GM06990 (cell line): ENCODE results near the gene CHD3.
A peak's percentile ranks its signal among the peaks of the same experiment; 100 is the strongest.

ENCODE experiments used
- DNase-seq: peaks from one replicate; pipeline ENCODE4 v3.0.0-alpha.2; 2011; ENCODE audit not compliant: insufficient read length; ENCODE audit errors: extremely low read depth
- H3K27me3 ChIP-seq: replicated peaks from 2 replicates; pipeline ENCODE4 v1.6.0; 2011; ENCODE audit warnings: low read length; ENCODE audit not compliant: control insufficient read depth, insufficient read depth
- H3K36me3 ChIP-seq: 2 replicates; pipeline ENCODE4 v1.5.1; 2011; ENCODE audit warnings: low read length; ENCODE audit not compliant: control insufficient read depth, insufficient read depth
- H3K4me3 ChIP-seq: replicated peaks from 2 replicates; pipeline ENCODE4 v1.5.1; 2011; ENCODE audit warnings: low read depth, mild to moderate bottlenecking, control low read depth, low read length
- TF ChIP-seq, protein P1 (sequence below): IDR thresholded peaks from 2 replicates; pipeline ENCODE4 v1.5.1; 2011; ENCODE audit warnings: low read length, control low read depth, mild to moderate bottlenecking, inconsistent platforms; ENCODE audit not compliant: insufficient read depth, poor library complexity, severe bottlenecking

The CHD3 gene

GRCh38 chr17:7882629-7883028, 6.0 kb upstream of the CHD3 start:
- TF ChIP-seq, protein P1, sequence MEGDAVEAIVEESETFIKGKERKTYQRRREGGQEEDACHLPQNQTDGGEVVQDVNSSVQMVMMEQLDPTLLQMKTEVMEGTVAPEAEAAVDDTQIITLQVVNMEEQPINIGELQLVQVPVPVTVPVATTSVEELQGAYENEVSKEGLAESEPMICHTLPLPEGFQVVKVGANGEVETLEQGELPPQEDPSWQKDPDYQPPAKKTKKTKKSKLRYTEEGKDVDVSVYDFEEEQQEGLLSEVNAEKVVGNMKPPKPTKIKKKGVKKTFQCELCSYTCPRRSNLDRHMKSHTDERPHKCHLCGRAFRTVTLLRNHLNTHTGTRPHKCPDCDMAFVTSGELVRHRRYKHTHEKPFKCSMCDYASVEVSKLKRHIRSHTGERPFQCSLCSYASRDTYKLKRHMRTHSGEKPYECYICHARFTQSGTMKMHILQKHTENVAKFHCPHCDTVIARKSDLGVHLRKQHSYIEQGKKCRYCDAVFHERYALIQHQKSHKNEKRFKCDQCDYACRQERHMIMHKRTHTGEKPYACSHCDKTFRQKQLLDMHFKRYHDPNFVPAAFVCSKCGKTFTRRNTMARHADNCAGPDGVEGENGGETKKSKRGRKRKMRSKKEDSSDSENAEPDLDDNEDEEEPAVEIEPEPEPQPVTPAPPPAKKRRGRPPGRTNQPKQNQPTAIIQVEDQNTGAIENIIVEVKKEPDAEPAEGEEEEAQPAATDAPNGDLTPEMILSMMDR, result no peak
- H3K27me3 ChIP-seq, result no peaks in the 10 kb centered on the region
- H3K4me3 ChIP-seq, result no peak overlapping the region
- no peak for DNase-seq
- peaks cover 7% of the 10 kb centered on the region for H3K36me3 ChIP-seq

DNA sequence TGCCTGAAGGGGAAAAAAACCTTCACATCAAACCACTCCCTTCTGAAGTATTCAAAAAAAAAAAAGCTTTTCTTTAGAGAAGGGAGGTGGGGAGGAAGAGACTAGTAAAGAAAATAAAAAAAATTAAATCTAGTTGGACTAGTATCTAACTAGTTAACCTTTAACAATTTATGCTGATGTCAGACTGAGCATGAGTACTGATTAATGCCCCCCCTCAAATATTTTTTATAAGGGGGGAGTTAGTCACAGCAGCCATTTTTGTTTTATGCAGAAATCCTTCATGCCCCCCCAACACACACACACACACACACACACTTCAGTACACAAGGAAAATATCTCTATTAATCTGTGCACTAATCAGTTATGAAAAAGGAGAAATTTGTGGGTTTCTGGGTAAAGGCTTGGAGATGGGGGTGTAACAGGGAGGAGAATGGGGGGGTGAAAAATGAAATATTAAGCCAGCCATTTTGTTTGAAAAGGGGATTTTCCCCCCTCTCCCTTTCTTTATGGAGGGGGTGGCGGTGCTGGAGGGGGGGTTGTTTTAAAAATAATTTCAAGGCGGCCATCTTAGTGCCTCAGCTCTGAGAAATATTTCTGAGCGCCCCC, 4.7 kb upstream of the CHD3 start:
- H3K27me3 ChIP-seq, result no peaks in the 10 kb centered on the region
- TF ChIP-seq, protein P1, result no peak
- H3K4me3 ChIP-seq, result peak overlapping the region; percentile 95
- H3K36me3 ChIP-seq, result peaks cover 7% of the 10 kb centered on the region
- DNase-seq, result no peak

DNA sequence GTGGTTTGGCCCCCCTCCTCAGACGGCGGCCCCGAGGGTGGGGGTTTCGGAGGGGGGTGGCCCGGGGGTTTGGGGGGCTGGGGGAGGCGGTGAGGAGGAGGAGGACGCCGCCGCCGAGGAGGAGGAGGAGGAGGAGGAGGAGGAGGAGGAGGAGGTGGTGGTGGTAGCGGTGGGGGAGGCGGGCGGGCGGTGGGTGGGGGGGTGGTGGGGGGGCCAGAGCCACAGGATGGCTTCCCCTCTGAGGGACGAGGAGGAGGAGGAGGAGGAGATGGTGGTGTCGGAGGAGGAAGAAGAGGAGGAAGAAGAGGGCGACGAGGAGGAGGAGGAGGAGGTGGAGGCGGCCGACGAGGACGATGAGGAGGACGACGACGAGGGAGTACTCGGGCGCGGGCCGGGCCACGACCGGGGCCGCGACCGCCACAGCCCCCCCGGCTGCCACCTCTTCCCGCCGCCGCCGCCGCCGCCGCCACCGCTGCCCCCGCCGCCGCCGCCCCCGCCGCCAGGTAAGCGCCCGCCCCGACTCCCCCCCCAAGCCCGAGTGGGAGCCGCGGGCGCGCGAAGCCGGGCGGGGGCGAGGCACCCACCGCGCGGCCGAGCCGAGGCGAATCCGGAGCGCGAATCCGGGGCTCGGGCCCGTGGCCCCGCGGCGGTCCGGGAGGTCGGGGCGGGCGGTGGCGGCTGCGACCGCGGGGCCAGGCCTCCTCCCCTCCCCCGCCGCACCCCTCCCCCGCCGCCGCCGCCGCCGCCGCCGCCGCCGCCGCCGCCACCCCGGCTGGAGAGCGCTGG, 3.8 kb upstream of the CHD3 start:
- Histone ChIP-seq H3K4me3 (peak overlapping the region; percentile 95), H3K36me3 (peaks cover 4% of the 10 kb centered on the region), H3K27me3 (no peaks in the 10 kb centered on the region)
- DNase-seq, result peak; percentile 22
- TF ChIP-seq, protein P1, result no peak

DNA sequence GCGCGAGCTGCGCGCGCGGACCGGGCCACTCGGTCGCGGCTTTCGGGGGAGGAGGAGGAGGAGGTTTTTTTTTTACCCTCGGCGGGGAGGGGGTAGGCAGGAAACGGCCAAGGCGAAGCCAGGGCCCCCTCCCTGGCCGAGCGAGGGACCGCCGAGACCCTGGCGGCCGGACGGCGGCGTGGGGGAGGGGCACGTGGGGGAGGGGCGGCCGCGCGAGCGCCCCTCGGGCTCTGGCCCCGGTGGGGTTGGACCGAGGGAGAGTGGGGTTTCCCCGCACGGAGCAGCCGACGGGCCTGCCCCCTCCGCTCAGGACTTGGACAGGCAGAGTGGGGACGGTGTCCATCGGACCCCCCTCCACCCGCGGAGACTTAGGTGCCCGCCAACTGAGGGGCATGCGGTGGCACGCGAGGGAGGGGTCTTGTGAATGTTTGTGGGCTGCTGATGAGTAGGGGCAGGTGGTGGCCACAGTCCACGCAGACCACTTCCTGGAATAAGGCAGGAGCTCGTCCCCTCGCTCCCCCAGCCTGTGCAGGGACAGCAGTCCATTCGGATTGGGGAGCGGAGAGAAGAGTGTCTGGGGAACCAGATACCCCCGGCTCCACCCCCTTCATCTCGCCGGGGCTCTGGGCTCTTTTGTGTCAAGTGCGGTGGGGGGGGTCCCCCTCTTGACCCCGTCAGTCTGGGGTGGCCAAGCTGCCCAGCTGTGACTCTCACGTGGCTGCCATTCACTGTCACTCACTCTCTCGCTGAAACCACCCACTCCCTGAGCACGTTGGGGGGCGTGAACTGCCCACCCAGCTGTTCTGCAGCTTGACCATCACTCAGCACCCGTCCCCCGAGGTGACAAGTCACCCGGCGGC, 3.0 kb upstream of the CHD3 start:
- H3K36me3 ChIP-seq, result peaks cover 6% of the 10 kb centered on the region
- TF ChIP-seq, protein P1, result no peak
- peak; percentile 66 for DNase-seq
- H3K27me3 ChIP-seq, result no peaks in the 10 kb centered on the region
- H3K4me3 ChIP-seq, result peak overlapping the region; percentile 95

DNA sequence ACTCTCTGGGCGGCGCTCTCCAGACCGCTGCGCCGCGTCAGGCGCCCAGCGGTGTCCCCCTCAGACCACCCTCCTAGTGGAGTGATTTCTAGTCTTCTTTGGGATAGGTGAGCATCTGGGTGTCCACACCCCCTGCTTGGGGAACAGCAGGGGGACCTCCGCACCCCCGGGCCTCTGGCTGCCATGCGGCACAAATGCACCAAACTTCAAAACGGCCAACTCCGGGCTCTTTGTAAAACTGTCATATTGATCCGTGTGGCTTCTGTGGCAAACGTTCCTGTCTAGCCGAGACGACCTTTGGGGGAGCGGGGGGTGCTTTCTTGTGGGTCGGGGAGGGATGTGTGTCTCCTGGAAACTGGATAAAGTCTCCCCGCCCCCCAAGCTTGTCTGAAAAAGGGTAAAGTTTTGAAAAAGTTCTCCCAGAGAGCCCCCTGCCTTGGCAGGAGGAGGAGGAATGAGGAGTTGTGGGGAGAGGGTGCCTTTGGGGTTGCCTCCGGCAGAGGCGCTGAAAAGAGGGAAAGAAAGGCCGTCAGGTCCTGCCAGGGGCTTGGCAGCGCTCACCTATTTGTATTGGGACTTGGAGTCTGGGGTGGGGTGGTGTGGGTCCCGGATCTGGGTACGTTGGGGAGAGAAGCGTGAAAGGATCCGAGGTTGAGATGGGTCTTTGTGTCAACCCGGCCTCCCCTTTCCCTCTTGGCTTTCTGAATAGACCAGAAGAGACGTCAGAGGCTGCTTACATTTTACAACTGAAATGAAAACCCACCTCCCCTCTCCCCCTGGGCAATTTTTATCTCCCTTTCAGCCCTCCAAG, 2.2 kb upstream of the CHD3 start:
- Histone ChIP-seq H3K27me3 (no peaks in the 10 kb centered on the region), H3K4me3 (peak overlapping the region; percentile 95), H3K36me3 (peaks cover 9% of the 10 kb centered on the region)
- TF ChIP-seq, protein P1, result peak; percentile 28
- peak; percentile 70 for DNase-seq
